CD4-positive, alpha-beta memory T cell (primary cell): ENCODE measurements around the gene CDK2AP2. TPM values are rescaled to one million over a fixed set of nuclear protein-coding genes. Genes with fewer than 3 reads are reported as not detected.
A peak's percentile ranks its signal among the peaks of the same experiment; 100 is the strongest.
"Not testable (repeated sequence)": the region's sequence is repeated elsewhere in the genome, so short reads cannot be mapped to it uniquely, and the experiment has no call there.

Experiments
- CTCF ChIA-PET: fragments of 350-600 bp; sonication (Branson Sonifier 250); formaldehyde crosslinking; loops from one replicate; lab custom pipeline; 2021; ENCODE audit warnings: inconsistent platforms; ENCODE audit not compliant: partially characterized antibody; lab: Charles Lee
- POLR2A ChIA-PET: fragments of 350-600 bp; sonication (Branson Sonifier 250); formaldehyde crosslinking; loops from one replicate; lab custom pipeline; 2021; ENCODE audit not compliant: partially characterized antibody; lab: Charles Lee
- DNase-seq, 5 donors: peaks; one replicate each; pipeline versions ENCODE4 v3.0.0 to v3.0.0-alpha.2; 2020 to 2022; ENCODE audit warnings: mixed read lengths in 1 of 5
- H3K27ac ChIP-seq: one replicate; pipeline ENCODE4 v1.7.0; 2013; ENCODE audit warnings: low read depth, low read length
- H3K27me3 ChIP-seq: 2 replicates; pipeline ENCODE4 v1.7.0; 2013; ENCODE audit warnings: mild to moderate bottlenecking, low read length, moderate library complexity; ENCODE audit not compliant: insufficient read depth
- H3K36me3 ChIP-seq: 2 replicates; pipeline ENCODE4 v1.7.0; 2013; ENCODE audit warnings: mild to moderate bottlenecking, low read length, moderate library complexity; ENCODE audit not compliant: insufficient read depth
- H3K4me1 ChIP-seq: 2 replicates; pipeline ENCODE4 v1.7.0; 2013; ENCODE audit warnings: mild to moderate bottlenecking, low read length, moderate library complexity; ENCODE audit not compliant: insufficient read depth
- H3K4me3 ChIP-seq, 2 donors: one replicate each; pipeline ENCODE4 v1.7.0; 2013; ENCODE audit warnings: low read length in 2 of 2, mild to moderate bottlenecking in 1 of 2
- H3K9me3 ChIP-seq, 2 donors: one replicate each; pipeline ENCODE4 v1.7.0; 2013; ENCODE audit warnings: low read length in 2 of 2, control low read depth in 1 of 2; ENCODE audit not compliant: control insufficient read depth in 1 of 2
- H3K27ac Mint-ChIP-seq, 7 donors: one replicate each; pipeline ENCODE4 v1.8.0; 2020 to 2021; ENCODE audit warnings: mixed read lengths in 7 of 7, mild to moderate bottlenecking in 6 of 7, inconsistent platforms in 3 of 7, moderate library complexity in 3 of 7
- H3K27me3 Mint-ChIP-seq, 2 donors: one replicate each; pipeline ENCODE4 v1.8.0; 2020 to 2021; ENCODE audit warnings: mixed read lengths in 2 of 2
- H3K36me3 Mint-ChIP-seq, 2 donors: one replicate each; pipeline ENCODE4 v1.8.0; 2020 to 2021; ENCODE audit warnings: mixed read lengths in 2 of 2, inconsistent platforms in 1 of 2, mild to moderate bottlenecking in 1 of 2
- H3K4me1 Mint-ChIP-seq, 4 donors: one replicate each; pipeline ENCODE4 v1.8.0; 2020 to 2021; ENCODE audit warnings: mixed read lengths in 4 of 4, mild to moderate bottlenecking in 1 of 4
- H3K4me3 Mint-ChIP-seq, 8 donors: one replicate each; pipeline ENCODE4 v1.8.0; 2020 to 2021; ENCODE audit warnings: mixed read lengths in 8 of 8, mild to moderate bottlenecking in 7 of 8, moderate library complexity in 6 of 8, inconsistent platforms in 3 of 8
- H3K9me3 Mint-ChIP-seq, 8 donors: one replicate each; pipeline ENCODE4 v1.8.0; 2020 to 2021; ENCODE audit warnings: mixed read lengths in 8 of 8, mild to moderate bottlenecking in 5 of 8, inconsistent platforms in 3 of 8, moderate library complexity in 1 of 8
- intact Hi-C: fragments of 100-400 bp; cut with micrococcal nuclease; formaldehyde crosslinking; loops from one replicate; pipeline ENCODE4 v1.15.1; 2023
- polyA plus RNA-seq, 2 donors: library from polyadenylated mRNA; unstranded; fragments of 300-500 nt; fragmentation: Illumina TruSeq; gene quantifications; one replicate each; pipeline ENCODE4 v1.2.3, GENCODE V29; 2021
- total RNA-seq, 2 experiments: library from RNA; stranded (reverse); gene quantifications; one replicate each; pipeline ENCODE4 v1.2.3, GENCODE V29; 2021

CDK2AP2 gene
- total and polyA plus RNA-seq, 4 experiments from 2014 or later: 83.3 to 152 (median 85.9) TPM

GRCh38 chr11:67519726-67520125, 11.8 kb upstream of the CDK2AP2 start:
- POLR2A ChIA-PET: no interaction called here
- H3K4me1 ChIP-seq: no peaks in the 10 kb centered on the region
- Mint-ChIP-seq H3K27ac (no peak overlapping the region), H3K36me3 (no peaks in the 10 kb centered on the region), H3K4me1 (no peaks in the 10 kb centered on the region), H3K9me3 (no peaks in the 10 kb centered on the region), H3K27me3 (no peaks in the 10 kb centered on the region), H3K4me3 (no peak overlapping the region)
- DNase-seq: no peak
- no peak overlapping the region for H3K4me3 ChIP-seq
- H3K27me3 ChIP-seq: no peaks in the 10 kb centered on the region
- no peaks in the 10 kb centered on the region for H3K9me3 ChIP-seq
- no peaks in the 10 kb centered on the region for H3K36me3 ChIP-seq
- CTCF ChIA-PET: no interaction called here
- intact Hi-C loops: no loop called here
- H3K27ac ChIP-seq: no peak overlapping the region

- POLR2A ChIA-PET: no interaction called here
- H3K4me3 ChIP-seq: no peak overlapping the region
- Mint-ChIP-seq H3K4me3 (no peak overlapping the region), H3K27ac (no peak overlapping the region), H3K27me3 (peaks cover under 1 to 8% of the 10 kb centered on the region in 2 donors), H3K36me3 (no peaks in the 10 kb centered on the region), H3K9me3 (no peaks in the 10 kb centered on the region), H3K4me1 (no peaks in the 10 kb centered on the region)
- H3K27ac ChIP-seq: no peak overlapping the region
- intact Hi-C loops: no loop called here
- no peaks in the 10 kb centered on the region for H3K27me3 ChIP-seq
- no peaks in the 10 kb centered on the region for H3K4me1 ChIP-seq
- no peaks in the 10 kb centered on the region for H3K9me3 ChIP-seq
- no peak for DNase-seq
- no peaks in the 10 kb centered on the region for H3K36me3 ChIP-seq
- CTCF ChIA-PET: no interaction called here
These were observed 10.0 kb upstream of the CDK2AP2 start for GRCh38 chr11:67517784-67518552.

- H3K9me3 Mint-ChIP-seq: no peaks in the 10 kb centered on the region
- Histone ChIP-seq H3K4me3 (no peak overlapping the region), H3K27me3 (no peaks in the 10 kb centered on the region), H3K9me3 (no peaks in the 10 kb centered on the region), H3K4me1 (no peaks in the 10 kb centered on the region), H3K27ac (no peak overlapping the region), H3K36me3 (no peaks in the 10 kb centered on the region)
- no peak overlapping the region for H3K27ac Mint-ChIP-seq
- intact Hi-C loops: no loop called here
- peaks cover 2 to 9% of the 10 kb centered on the region in 2 donors for H3K27me3 Mint-ChIP-seq
- no peaks in the 10 kb centered on the region for H3K36me3 Mint-ChIP-seq
- no peak for DNase-seq
- H3K4me1 Mint-ChIP-seq: no peaks in the 10 kb centered on the region
- no peak overlapping the region for H3K4me3 Mint-ChIP-seq
- CTCF ChIA-PET: no interaction called here
- POLR2A ChIA-PET: no interaction called here
These were observed 8.8 kb upstream of the CDK2AP2 start for GRCh38 chr11:67516806-67517205.

- ChIA-PET POLR2A (no interaction called here), CTCF (no interaction called here)
These were observed 6.2 kb upstream of the CDK2AP2 start for GRCh38 chr11:67514116-67514515.

GRCh38 chr11:67511558-67511957, 3.6 kb upstream of the CDK2AP2 start:
- H3K9me3 ChIP-seq, CTCF ChIA-PET, H3K36me3 ChIP-seq, H3K27ac ChIP-seq, H3K27ac Mint-ChIP-seq, H3K4me3 Mint-ChIP-seq, H3K36me3 Mint-ChIP-seq, intact Hi-C loops, DNase-seq, H3K4me3 ChIP-seq, POLR2A ChIA-PET, H3K9me3 Mint-ChIP-seq, H3K27me3 ChIP-seq: not testable (repeated sequence)
- Mint-ChIP-seq H3K27me3 (peaks cover 3 to 11% of the 10 kb centered on the region in 2 donors), H3K4me1 (peaks cover 12 to 28% (median 18%) of the 10 kb centered on the region in 4 donors)
- H3K4me1 ChIP-seq: peaks cover 19% of the 10 kb centered on the region

More at GRCh38 chr11:67514116-67514515, 6.2 kb upstream of the CDK2AP2 start:
- Histone ChIP-seq H3K4me3 (no peak overlapping the region), H3K9me3 (no peaks in the 10 kb centered on the region), H3K36me3 (no peaks in the 10 kb centered on the region), H3K4me1 (peaks cover 1% of the 10 kb centered on the region), H3K27me3 (no peaks in the 10 kb centered on the region), H3K27ac (no peak overlapping the region)
- intact Hi-C loops: no loop called here
- Mint-ChIP-seq H3K27ac (no peak overlapping the region), H3K4me3 (no peak overlapping the region), H3K9me3 (no peaks in the 10 kb centered on the region), H3K4me1 (peaks cover under 1 to 3% (median 2%) of the 10 kb centered on the region in 4 donors), H3K27me3 (peaks cover 3 to 11% of the 10 kb centered on the region in 2 donors), H3K36me3 (no peaks in the 10 kb centered on the region)
- no peak for DNase-seq

GRCh38 chr11:67510023-67510345, 2.0 kb upstream of the CDK2AP2 start:
- Mint-ChIP-seq H3K4me1 (peaks cover 18 to 42% (median 27%) of the 10 kb centered on the region in 4 donors), H3K4me3 (peak overlapping the region in 5 of 8 donors; percentile 53 to 98 (median 89)), H3K27ac (peak overlapping the region in 5 of 7 donors; percentile 24 to 99 (median 81)), H3K27me3 (peaks cover 3 to 11% of the 10 kb centered on the region in 2 donors), H3K36me3 (peaks cover 0 to 16% of the 10 kb centered on the region in 2 donors), H3K9me3 (peaks cover 0 to 2% (median 0%) of the 10 kb centered on the region in 8 donors)
- Histone ChIP-seq H3K27me3 (no peaks in the 10 kb centered on the region), H3K27ac (no peak overlapping the region), H3K36me3 (peaks cover 8% of the 10 kb centered on the region), H3K9me3 (no peaks in the 10 kb centered on the region), H3K4me3 (no peak overlapping the region), H3K4me1 (peaks cover 33% of the 10 kb centered on the region)
- ChIA-PET POLR2A (no interaction called here), CTCF (no interaction called here)
- DNase-seq: no peak
- intact Hi-C loops: no loop called here

- POLR2A ChIA-PET: interaction anchor here (0.6 to 2.1 kb wide), 17 partner anchors 24 to 157 kb away, joined by 3 to 26 read pairs (median 4); partner anchors contain the start of genes AIP, PPP1CA, PTPRCAP and RAD9A
These were observed 642 bp upstream of the CDK2AP2 start for GRCh38 chr11:67508486-67509121.

More at GRCh38 chr11:67508486-67509121, 642 bp upstream of the CDK2AP2 start:
- DNase-seq: peak; percentile 98 to 100 (median 99)
- peaks cover 3 to 5% of the 10 kb centered on the region in 2 donors for H3K27me3 Mint-ChIP-seq
- Histone ChIP-seq H3K4me1 (peaks cover 38% of the 10 kb centered on the region), H3K4me3 (peak overlapping the region; percentile 77 to 79), H3K9me3 (no peaks in the 10 kb centered on the region), H3K27ac (peak overlapping the region; percentile 93), H3K36me3 (peaks cover 8% of the 10 kb centered on the region), H3K27me3 (no peaks in the 10 kb centered on the region)
- H3K4me3 Mint-ChIP-seq: peak overlapping the region; percentile 88 to 98 (median 90)
- peak overlapping the region; percentile 97 to 99 (median 99) for H3K27ac Mint-ChIP-seq
- intact Hi-C loops: loop anchor here (1.0 to 5.0 kb wide), 6 partner anchors 44 to 268 kb away; partner anchors contain the start of genes NDUFV1, POLD4 and PPP1CA
- peaks cover 18 to 48% (median 28%) of the 10 kb centered on the region in 4 donors for H3K4me1 Mint-ChIP-seq
- peaks cover 0 to 20% of the 10 kb centered on the region in 2 donors for H3K36me3 Mint-ChIP-seq
- peaks cover 0 to 2% (median 0%) of the 10 kb centered on the region in 8 donors for H3K9me3 Mint-ChIP-seq
- CTCF ChIA-PET: no interaction called here
